HG02938 (cell line): ENCODE measurements around the gene KLHL25.
A peak's percentile ranks its signal among the peaks of the same experiment; 100 is the strongest.
"Not testable (repeated sequence)": the region's sequence is repeated elsewhere in the genome, so short reads cannot be mapped to it uniquely, and the experiment has no call there.

Experiments used
- ATAC-seq: cut with Tn5 transposase; IDR thresholded peaks from one replicate; pipeline ENCODE4 v1.9.1; 2021; ENCODE audit warnings: mild to moderate bottlenecking, moderate library complexity; ENCODE audit not compliant: unreplicated experiment

The KLHL25 gene

GRCh38 chr15:85794598-85795336 is at the start of gene KLHL25:
TSS of gene KLHL25 (minus strand) at chr15:85794925. CDS start at chr15:85769810, 25,115 bp downstream.
- ATAC-seq: peak; percentile 98

GRCh38 chr15:85840802-85841152 is 46.1 kb upstream of the KLHL25 start:
- no peak for ATAC-seq

- peak; percentile 95 for ATAC-seq
Observed at GRCh38 chr15:85840079-85840801, 45.5 kb upstream of the KLHL25 start.

- ATAC-seq: no peak
Observed at GRCh38 chr15:85839643-85840042, 44.9 kb upstream of the KLHL25 start.

GRCh38 chr15:85838655-85839054 is 43.9 kb upstream of the KLHL25 start:
- ATAC-seq: no peak

- ATAC-seq: no peak
Observed at GRCh38 chr15:85837881-85838280, 43.2 kb upstream of the KLHL25 start.

- no peak for ATAC-seq
Observed at GRCh38 chr15:85837011-85837433, 42.3 kb upstream of the KLHL25 start.

- no peak for ATAC-seq
Observed at GRCh38 chr15:85834651-85835050, 39.9 kb upstream of the KLHL25 start.

- no peak for ATAC-seq
Observed at GRCh38 chr15:85832394-85832793, 37.7 kb upstream of the KLHL25 start.

GRCh38 chr15:85831415-85832113 is 36.8 kb upstream of the KLHL25 start:
- ATAC-seq: no peak

GRCh38 chr15:85829754-85830153 is 35.0 kb upstream of the KLHL25 start:
- ATAC-seq: not testable (repeated sequence)

GRCh38 chr15:85828874-85829273 is 34.1 kb upstream of the KLHL25 start:
- no peak for ATAC-seq

- ATAC-seq: no peak
Observed at GRCh38 chr15:85828126-85828525, 33.4 kb upstream of the KLHL25 start.

- ATAC-seq: no peak
Observed at GRCh38 chr15:85826756-85827515, 32.2 kb upstream of the KLHL25 start.

- ATAC-seq: no peak
Observed at GRCh38 chr15:85825719-85826118, 31.0 kb upstream of the KLHL25 start.

- no peak for ATAC-seq
Observed at GRCh38 chr15:85825118-85825517, 30.4 kb upstream of the KLHL25 start.

GRCh38 chr15:85821545-85821944 is 26.8 kb upstream of the KLHL25 start:
- ATAC-seq: no peak

- ATAC-seq: no peak
Observed at GRCh38 chr15:85819938-85820337, 25.2 kb upstream of the KLHL25 start.

- no peak for ATAC-seq
Observed at GRCh38 chr15:85813234-85813633, 18.5 kb upstream of the KLHL25 start.

GRCh38 chr15:85810075-85810474 is 15.3 kb upstream of the KLHL25 start:
- no peak for ATAC-seq

GRCh38 chr15:85805420-85805819 is 10.7 kb upstream of the KLHL25 start:
- no peak for ATAC-seq
